Liver (tissue), 3 donors: ENCODE measurements around the gene DOCK2.

Source experiments
- ATF3 ChIP-seq: IDR thresholded peaks from 2 replicates; pipeline ENCODE4 v1.6.1; 2016; ENCODE audit warnings: antibody characterized with exemption
- EGR1 ChIP-seq, 2 donors: IDR thresholded peaks; 2 replicates each; pipeline ENCODE4 v1.6.1; 2016 to 2018; ENCODE audit warnings: antibody characterized with exemption in 2 of 2, low read depth in 2 of 2
- FOXA1 ChIP-seq: IDR thresholded peaks from 2 replicates; pipeline ENCODE4 v1.6.1; 2016; ENCODE audit warnings: antibody characterized with exemption
- JUND ChIP-seq, 2 donors: IDR thresholded peaks; 2 replicates each; pipeline ENCODE4 v1.6.1; 2016; ENCODE audit warnings: antibody characterized with exemption in 2 of 2
- NR2F2 ChIP-seq: IDR thresholded peaks from 2 replicates; pipeline ENCODE4 v1.6.1; 2016; ENCODE audit warnings: antibody characterized with exemption
- RAD21 ChIP-seq, 2 donors: IDR thresholded peaks; 2 replicates each; pipeline ENCODE4 v1.6.1; 2016; ENCODE audit warnings: antibody characterized with exemption in 2 of 2, mild to moderate bottlenecking in 2 of 2
- REST ChIP-seq: IDR thresholded peaks from 2 replicates; pipeline ENCODE4 v1.6.1; 2016; ENCODE audit warnings: antibody characterized with exemption, mild to moderate bottlenecking
- SP1 ChIP-seq: IDR thresholded peaks from 2 replicates; pipeline ENCODE4 v1.6.1; 2018; ENCODE audit warnings: antibody characterized with exemption, mild to moderate bottlenecking
- TAF1 ChIP-seq: conservative IDR thresholded peaks from 2 replicates; pipeline ENCODE4 v1.6.1; 2016; ENCODE audit warnings: antibody characterized with exemption, mild to moderate bottlenecking
- TF ChIP-seq, protein P1 (sequence below): fragments of 150-350 bp; IDR thresholded peaks from 2 replicates; pipeline ENCODE4 v1.5.1; 2017; ENCODE audit warnings: improper control_type of control experiment, low read depth, low read length; ENCODE audit not compliant: missing input control
- TF ChIP-seq, protein P2 (sequence below): IDR thresholded peaks from 2 replicates; pipeline ENCODE4 v1.6.1; 2016; ENCODE audit warnings: antibody characterized with exemption
- TF ChIP-seq, protein P3 (sequence below): IDR thresholded peaks from 2 replicates; pipeline ENCODE4 v1.6.1; 2016; ENCODE audit warnings: antibody characterized with exemption
- donor health status: healthy.
- donor health status: healthy.

DNA sequence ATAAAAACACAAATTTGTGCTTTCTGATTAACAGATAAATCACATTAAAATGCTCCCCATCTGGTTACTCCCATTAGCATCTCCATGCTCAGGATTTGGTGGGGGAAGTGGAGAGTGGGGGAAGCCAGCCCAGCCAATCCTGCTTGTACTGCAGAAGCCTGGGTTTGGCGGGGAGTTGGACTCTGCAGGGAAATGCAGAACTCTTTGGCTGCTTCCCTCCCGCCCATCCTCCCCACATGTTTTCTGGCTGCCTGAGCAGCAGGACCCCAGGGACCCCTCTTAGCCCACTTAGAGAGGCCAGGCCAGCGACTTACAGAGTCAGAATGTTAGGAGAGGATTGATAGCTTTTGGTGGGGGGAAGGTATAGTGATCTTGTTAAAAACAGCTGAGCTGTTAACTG, 409.2 kb downstream of the DOCK2 start:
- TF ChIP-seq, protein P1, sequence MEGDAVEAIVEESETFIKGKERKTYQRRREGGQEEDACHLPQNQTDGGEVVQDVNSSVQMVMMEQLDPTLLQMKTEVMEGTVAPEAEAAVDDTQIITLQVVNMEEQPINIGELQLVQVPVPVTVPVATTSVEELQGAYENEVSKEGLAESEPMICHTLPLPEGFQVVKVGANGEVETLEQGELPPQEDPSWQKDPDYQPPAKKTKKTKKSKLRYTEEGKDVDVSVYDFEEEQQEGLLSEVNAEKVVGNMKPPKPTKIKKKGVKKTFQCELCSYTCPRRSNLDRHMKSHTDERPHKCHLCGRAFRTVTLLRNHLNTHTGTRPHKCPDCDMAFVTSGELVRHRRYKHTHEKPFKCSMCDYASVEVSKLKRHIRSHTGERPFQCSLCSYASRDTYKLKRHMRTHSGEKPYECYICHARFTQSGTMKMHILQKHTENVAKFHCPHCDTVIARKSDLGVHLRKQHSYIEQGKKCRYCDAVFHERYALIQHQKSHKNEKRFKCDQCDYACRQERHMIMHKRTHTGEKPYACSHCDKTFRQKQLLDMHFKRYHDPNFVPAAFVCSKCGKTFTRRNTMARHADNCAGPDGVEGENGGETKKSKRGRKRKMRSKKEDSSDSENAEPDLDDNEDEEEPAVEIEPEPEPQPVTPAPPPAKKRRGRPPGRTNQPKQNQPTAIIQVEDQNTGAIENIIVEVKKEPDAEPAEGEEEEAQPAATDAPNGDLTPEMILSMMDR: no peak
- no peak for TF ChIP-seq RAD21 (IDR thresholded peaks at IDR 0.05)
- no peak for TF ChIP-seq REST
- no peak for TF ChIP-seq TAF1
- TF ChIP-seq NR2F2: no peak
- TF ChIP-seq, protein P2, sequence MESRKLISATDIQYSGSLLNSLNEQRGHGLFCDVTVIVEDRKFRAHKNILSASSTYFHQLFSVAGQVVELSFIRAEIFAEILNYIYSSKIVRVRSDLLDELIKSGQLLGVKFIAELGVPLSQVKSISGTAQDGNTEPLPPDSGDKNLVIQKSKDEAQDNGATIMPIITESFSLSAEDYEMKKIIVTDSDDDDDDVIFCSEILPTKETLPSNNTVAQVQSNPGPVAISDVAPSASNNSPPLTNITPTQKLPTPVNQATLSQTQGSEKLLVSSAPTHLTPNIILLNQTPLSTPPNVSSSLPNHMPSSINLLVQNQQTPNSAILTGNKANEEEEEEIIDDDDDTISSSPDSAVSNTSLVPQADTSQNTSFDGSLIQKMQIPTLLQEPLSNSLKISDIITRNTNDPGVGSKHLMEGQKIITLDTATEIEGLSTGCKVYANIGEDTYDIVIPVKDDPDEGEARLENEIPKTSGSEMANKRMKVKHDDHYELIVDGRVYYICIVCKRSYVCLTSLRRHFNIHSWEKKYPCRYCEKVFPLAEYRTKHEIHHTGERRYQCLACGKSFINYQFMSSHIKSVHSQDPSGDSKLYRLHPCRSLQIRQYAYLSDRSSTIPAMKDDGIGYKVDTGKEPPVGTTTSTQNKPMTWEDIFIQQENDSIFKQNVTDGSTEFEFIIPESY: no peak
- no peak for TF ChIP-seq SP1
- TF ChIP-seq, protein P3, sequence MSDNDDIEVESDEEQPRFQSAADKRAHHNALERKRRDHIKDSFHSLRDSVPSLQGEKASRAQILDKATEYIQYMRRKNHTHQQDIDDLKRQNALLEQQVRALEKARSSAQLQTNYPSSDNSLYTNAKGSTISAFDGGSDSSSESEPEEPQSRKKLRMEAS: no peak
- no peak for TF ChIP-seq ATF3
- TF ChIP-seq JUND (IDR thresholded peaks at IDR 0.05): no peak
- TF ChIP-seq FOXA1: no peak
- no peak for TF ChIP-seq EGR1 (IDR thresholded peaks at IDR 0.05; ENCODE audit: low read depth in 2 of 2)
